Uterus (tissue), 4 donors: ENCODE results near the gene TNFRSF21. TPM values are rescaled to one million over a fixed set of nuclear protein-coding genes. Genes with fewer than 3 reads are reported as not detected.
"Not testable (repeated sequence)": the region's sequence is repeated elsewhere in the genome, so short reads cannot be mapped to it uniquely, and the experiment has no call there.

Source experiments
- DNase-seq, 2 donors: peaks; one replicate each; pipeline ENCODE4 v3.0.0-alpha.2; 2019 to 2020
- H3K27ac ChIP-seq, 2 donors: fragments of 200-600 bp; sonication (generic); 1 replicate in 1 of 2; 2 replicates in 1 of 2; pipeline ENCODE4 v1.5.1; 2016 to 2018
- H3K27me3 ChIP-seq, 2 donors: fragments of 200-600 bp; sonication (generic); one replicate each; pipeline ENCODE4 v1.5.1; 2018 to 2019; ENCODE audit warnings: control low read depth in 1 of 2
- H3K36me3 ChIP-seq, 2 donors: fragments of 200-600 bp; sonication (generic); one replicate each; pipeline ENCODE4 v1.5.1; 2019; ENCODE audit warnings: control low read depth in 1 of 2
- H3K4me1 ChIP-seq, 2 donors: fragments of 200-600 bp; sonication (generic); one replicate each; pipeline ENCODE4 v1.5.1; 2018 to 2019; ENCODE audit warnings: control low read depth in 1 of 2
- H3K4me3 ChIP-seq, 2 donors: fragments of 200-600 bp; sonication (generic); 1 replicate in 1 of 2; 2 replicates in 1 of 2; pipeline ENCODE4 v1.5.1; 2018 to 2019; ENCODE audit warnings: mild to moderate bottlenecking in 1 of 2
- H3K9me3 ChIP-seq, 2 donors: fragments of 200-600 bp; sonication (generic); one replicate each; pipeline ENCODE4 v1.5.1; 2019; ENCODE audit warnings: control low read depth in 1 of 2
- POLR2A ChIP-seq, 2 donors: fragments of 450-650 bp; IDR thresholded peaks; one replicate each; pipeline ENCODE4 v1.6.1; 2016; ENCODE audit warnings: antibody characterized with exemption in 2 of 2, mild to moderate bottlenecking in 1 of 2, moderate library complexity in 1 of 2
- intact Hi-C: fragments of 100-400 bp; cut with DNase I; formaldehyde crosslinking; loops from one replicate; pipeline ENCODE4 v1.15.1; 2023; ENCODE audit warnings: low total_unique reads
- total RNA-seq, 4 donors: library from RNA; depleted of rRNA in 3 of 4; stranded (reverse); fragments of >200 nt in 3 of 4; gene quantifications; one replicate each; pipeline versions ENCODE4 v1.1.0 to v1.2.4, GENCODE V29; 2014 to 2023
- TF ChIP-seq, protein P1 (sequence below), 4 experiments: fragments of 200-600 bp in 2 of 4; fragments of 450-650 bp in 2 of 4; sonication (generic) in 2 of 4; IDR thresholded peaks; one replicate each; pipeline ENCODE4 v1.5.1; 2016 to 2019; ENCODE audit warnings: antibody characterized with exemption in 4 of 4, mild to moderate bottlenecking in 2 of 4, moderate library complexity in 1 of 4
- donor health status: DM: yes; HTN: yes; CAD: no.

TNFRSF21 gene
- total RNA-seq, 4 donors from 2014 or later = 1.0 to 33.1 (median 13.2) TPM

DNA sequence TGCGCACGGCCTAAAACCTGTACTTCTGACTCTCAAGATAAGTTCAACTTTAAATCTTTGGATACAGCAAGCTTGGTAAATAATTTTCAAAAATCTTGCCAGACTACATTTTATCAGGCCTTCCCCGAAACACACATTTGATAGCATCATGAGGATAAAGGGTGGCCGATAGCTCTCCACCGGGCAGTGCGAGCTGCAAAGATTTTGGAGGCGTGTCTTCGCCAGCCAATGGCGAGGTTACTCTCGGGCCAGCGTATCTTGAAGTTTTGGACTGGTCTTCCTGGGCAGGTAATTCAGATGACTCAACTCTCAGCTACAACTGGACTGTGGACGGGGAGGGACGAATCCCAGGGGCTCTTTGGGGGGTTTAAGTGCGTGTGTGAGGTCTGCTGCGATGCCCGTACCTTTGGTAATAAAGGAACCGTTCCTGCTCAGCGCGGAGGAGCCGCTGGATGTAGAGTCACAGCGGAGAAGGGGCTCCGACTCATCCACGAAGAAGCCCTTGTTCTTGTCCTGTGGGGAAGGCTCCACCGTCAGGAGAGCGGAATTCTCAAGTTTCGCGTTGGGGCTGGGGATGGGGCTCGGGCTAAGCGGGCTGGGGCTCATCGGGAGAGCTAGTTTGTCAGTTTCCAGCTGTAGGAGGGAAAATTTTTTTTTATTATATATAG is 75.3 kb downstream of the TNFRSF21 start:
- H3K9me3 ChIP-seq = no peaks in the 10 kb centered on the region
- intact Hi-C loops = no loop called here
- no peak for DNase-seq
- no peak overlapping the region for H3K4me3 ChIP-seq
- H3K27me3 ChIP-seq = no peaks in the 10 kb centered on the region
- no peak overlapping the region for H3K27ac ChIP-seq
- H3K4me1 ChIP-seq = no peaks in the 10 kb centered on the region
- H3K36me3 ChIP-seq = no peaks in the 10 kb centered on the region
- TF ChIP-seq POLR2A (IDR thresholded peaks at IDR 0.05) = no peak
- TF ChIP-seq, protein P1, sequence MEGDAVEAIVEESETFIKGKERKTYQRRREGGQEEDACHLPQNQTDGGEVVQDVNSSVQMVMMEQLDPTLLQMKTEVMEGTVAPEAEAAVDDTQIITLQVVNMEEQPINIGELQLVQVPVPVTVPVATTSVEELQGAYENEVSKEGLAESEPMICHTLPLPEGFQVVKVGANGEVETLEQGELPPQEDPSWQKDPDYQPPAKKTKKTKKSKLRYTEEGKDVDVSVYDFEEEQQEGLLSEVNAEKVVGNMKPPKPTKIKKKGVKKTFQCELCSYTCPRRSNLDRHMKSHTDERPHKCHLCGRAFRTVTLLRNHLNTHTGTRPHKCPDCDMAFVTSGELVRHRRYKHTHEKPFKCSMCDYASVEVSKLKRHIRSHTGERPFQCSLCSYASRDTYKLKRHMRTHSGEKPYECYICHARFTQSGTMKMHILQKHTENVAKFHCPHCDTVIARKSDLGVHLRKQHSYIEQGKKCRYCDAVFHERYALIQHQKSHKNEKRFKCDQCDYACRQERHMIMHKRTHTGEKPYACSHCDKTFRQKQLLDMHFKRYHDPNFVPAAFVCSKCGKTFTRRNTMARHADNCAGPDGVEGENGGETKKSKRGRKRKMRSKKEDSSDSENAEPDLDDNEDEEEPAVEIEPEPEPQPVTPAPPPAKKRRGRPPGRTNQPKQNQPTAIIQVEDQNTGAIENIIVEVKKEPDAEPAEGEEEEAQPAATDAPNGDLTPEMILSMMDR (IDR thresholded peaks at IDR 0.05) = no peak

DNA sequence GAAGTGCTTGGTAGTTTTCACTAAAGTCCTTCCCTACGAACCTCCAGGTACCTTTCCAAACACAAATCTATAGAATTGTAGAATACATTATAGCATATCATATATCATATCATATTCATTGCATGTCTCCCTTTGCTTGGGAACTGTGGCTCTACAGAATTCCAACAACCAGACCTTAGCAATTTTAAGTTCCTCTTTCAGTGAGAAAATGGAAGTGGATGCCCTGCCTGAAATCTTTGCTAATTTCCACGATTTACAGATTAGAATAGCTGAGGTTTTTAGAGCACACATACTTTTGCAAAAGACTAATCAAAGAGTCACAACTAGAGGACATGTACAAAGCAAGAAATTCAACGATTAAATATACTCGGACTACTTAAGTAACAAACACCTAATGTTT is 78.6 kb downstream of the TNFRSF21 start:
- Histone ChIP-seq H3K9me3 (no peaks in the 10 kb centered on the region), H3K4me3 (no peak overlapping the region), H3K4me1 (no peaks in the 10 kb centered on the region), H3K27me3 (no peaks in the 10 kb centered on the region), H3K36me3 (no peaks in the 10 kb centered on the region), H3K27ac (no peak overlapping the region)
- no peak for DNase-seq
- intact Hi-C loops = no loop called here
- TF ChIP-seq, protein P1 (IDR thresholded peaks at IDR 0.05) = no peak
- no peak for TF ChIP-seq POLR2A (IDR thresholded peaks at IDR 0.05)

DNA sequence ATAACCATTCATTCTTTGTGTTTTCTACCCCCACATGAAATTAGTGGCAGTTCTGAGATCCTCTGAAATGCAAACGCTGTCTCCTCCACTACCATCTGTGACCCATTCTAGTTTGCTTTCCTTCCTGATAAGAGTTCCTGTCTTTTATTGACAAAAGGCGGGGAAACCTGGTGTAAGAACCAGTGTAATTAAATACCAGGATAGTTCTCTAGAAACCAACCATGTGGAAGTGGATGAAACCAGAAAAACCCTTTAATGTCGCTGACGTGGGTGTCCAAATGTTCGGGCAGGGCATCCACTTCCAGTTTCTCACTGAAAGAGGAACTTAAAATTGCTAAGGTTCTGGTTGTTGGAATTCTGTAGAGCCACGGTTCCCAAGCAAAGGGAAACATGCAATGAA is 79.1 kb downstream of the TNFRSF21 start:
- H3K36me3 ChIP-seq = no peaks in the 10 kb centered on the region
- no peak for DNase-seq
- no peaks in the 10 kb centered on the region for H3K27me3 ChIP-seq
- no peaks in the 10 kb centered on the region for H3K4me1 ChIP-seq
- no peak overlapping the region for H3K27ac ChIP-seq
- H3K4me3 ChIP-seq = no peak overlapping the region
- intact Hi-C loops = no loop called here
- H3K9me3 ChIP-seq = no peaks in the 10 kb centered on the region
- TF ChIP-seq POLR2A (IDR thresholded peaks at IDR 0.05) = no peak
- TF ChIP-seq, protein P1 (IDR thresholded peaks at IDR 0.05) = no peak

DNA sequence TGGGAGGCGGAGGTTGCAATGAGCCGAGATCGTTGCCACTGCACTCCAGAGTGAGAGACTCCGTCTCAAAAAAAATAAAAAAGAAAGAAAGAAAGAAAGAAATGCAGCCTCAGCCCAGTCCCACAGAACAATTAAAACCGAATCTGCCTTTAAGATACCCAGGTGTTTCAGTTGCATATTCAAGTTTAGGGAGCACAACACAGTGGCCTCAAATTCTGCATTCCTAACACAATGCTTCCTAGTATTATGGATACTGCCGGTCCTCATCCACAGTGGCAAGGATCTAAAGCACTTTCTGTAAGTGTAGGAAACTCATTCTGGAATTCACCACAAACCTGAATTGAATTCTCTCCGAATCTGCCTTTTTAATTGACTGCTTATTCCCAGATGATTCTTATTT is 80.5 kb downstream of the TNFRSF21 start:
- Histone ChIP-seq H3K4me3 (no peak overlapping the region), H3K4me1 (no peaks in the 10 kb centered on the region), H3K9me3 (no peaks in the 10 kb centered on the region), H3K27me3 (no peaks in the 10 kb centered on the region), H3K27ac (no peak overlapping the region), H3K36me3 (no peaks in the 10 kb centered on the region)
- intact Hi-C loops = no loop called here
- TF ChIP-seq POLR2A (IDR thresholded peaks at IDR 0.05) = no peak
- TF ChIP-seq, protein P1 (IDR thresholded peaks at IDR 0.05) = no peak
- no peak for DNase-seq

DNA sequence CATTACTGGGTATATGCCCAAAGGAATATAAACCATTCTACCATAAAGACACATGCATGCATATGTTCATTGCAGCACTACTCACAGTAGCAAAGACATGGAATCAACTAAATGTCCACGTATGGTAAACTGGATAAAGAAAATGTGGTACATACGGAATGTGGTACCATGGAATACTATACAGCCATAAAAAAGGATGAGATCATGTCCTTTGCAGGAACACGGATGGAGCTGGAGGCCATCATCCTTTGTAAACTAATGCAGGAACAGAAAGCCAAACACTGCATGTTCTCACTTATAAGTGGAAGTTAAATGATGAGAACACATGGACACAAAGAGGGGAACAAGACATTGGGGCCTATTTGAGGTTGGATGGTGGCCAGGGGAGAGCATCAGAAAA is 81.6 kb downstream of the TNFRSF21 start:
- intact Hi-C loops, H3K36me3 ChIP-seq, DNase-seq: not testable (repeated sequence)

DNA sequence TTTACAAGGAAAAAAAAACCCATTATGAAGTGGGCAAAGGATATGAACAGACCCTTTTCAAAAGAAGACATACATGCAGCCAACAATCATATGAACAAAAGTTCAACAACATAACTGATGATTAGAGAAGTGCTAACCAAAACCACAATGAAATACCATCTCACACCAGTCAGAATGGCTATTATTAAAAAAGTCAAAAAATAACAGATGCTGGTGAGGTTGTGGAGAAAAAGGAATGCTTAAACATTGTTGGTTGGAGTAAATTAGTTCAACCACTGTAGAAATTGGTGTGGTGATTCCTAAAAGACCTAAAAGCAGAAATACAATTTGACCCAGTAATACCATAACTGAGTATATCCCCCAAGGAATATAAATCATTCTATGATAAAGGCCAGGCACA is 86.5 kb downstream of the TNFRSF21 start:
- H3K27ac ChIP-seq, DNase-seq, H3K9me3 ChIP-seq, H3K4me1 ChIP-seq, H3K36me3 ChIP-seq, H3K27me3 ChIP-seq, H3K4me3 ChIP-seq, intact Hi-C loops: not testable (repeated sequence)

More for the DNA sequence above, 81.6 kb downstream of the TNFRSF21 start:
- not testable (repeated sequence) for H3K9me3 ChIP-seq, H3K4me1 ChIP-seq, H3K4me3 ChIP-seq, H3K27me3 ChIP-seq, H3K27ac ChIP-seq
